RWPE2 (cell line): ENCODE results near the gene POU2AF1.
"Not testable (repeated sequence)": the region's sequence is repeated elsewhere in the genome, so short reads cannot be mapped to it uniquely, and the experiment has no call there.

Experiments used
- ATAC-seq: fragments of 200-7000 bp; cut with Tn5 transposase; 3 replicates; pipeline ENCODE4 v1.9.1; 2021; ENCODE audit warnings: low read depth
- DNase-seq: peaks from one replicate; pipeline ENCODE4 v3.0.0-alpha.2; 2020; ENCODE audit warnings: low spot score
- H3K27ac ChIP-seq: fragments of 450-650 bp; 2 replicates; pipeline ENCODE4 v1.5.1; 2017; ENCODE audit warnings: mild to moderate bottlenecking; ENCODE audit not compliant: poor library complexity, severe bottlenecking
- H3K27me3 ChIP-seq: fragments of 250-450 bp; sonication (Bioruptor Pico); 2 replicates; pipeline ENCODE4 v1.5.1; 2021; ENCODE audit warnings: mild to moderate bottlenecking, moderate library complexity; ENCODE audit not compliant: insufficient read depth, poor library complexity, severe bottlenecking
- H3K36me3 ChIP-seq: fragments of 250-450 bp; sonication (Bioruptor Pico); 2 replicates; pipeline ENCODE4 v1.5.1; 2020; ENCODE audit warnings: low read depth, mild to moderate bottlenecking, moderate library complexity
- H3K4me1 ChIP-seq: fragments of 250-450 bp; sonication (Bioruptor Pico); 2 replicates; pipeline ENCODE4 v1.5.1; 2021; ENCODE audit warnings: mild to moderate bottlenecking, moderate library complexity; ENCODE audit not compliant: insufficient read depth, poor library complexity, severe bottlenecking
- H3K4me3 ChIP-seq: fragments of 250-450 bp; sonication (Bioruptor Pico); 2 replicates; pipeline ENCODE4 v1.5.1; 2021; ENCODE audit warnings: mild to moderate bottlenecking, moderate library complexity; ENCODE audit not compliant: severe bottlenecking
- H3K9me3 ChIP-seq: fragments of 250-450 bp; sonication (Bioruptor Pico); 2 replicates; pipeline ENCODE4 v1.5.1; 2021; ENCODE audit warnings: mild to moderate bottlenecking, moderate library complexity; ENCODE audit not compliant: severe bottlenecking
- CTCF ChIP-seq: fragments of 450-650 bp; IDR thresholded peaks from one replicate; pipeline ENCODE4 v1.5.1; 2017; ENCODE audit warnings: mild to moderate bottlenecking, moderate library complexity; ENCODE audit not compliant: poor library complexity, severe bottlenecking

Gene POU2AF1

DNA sequence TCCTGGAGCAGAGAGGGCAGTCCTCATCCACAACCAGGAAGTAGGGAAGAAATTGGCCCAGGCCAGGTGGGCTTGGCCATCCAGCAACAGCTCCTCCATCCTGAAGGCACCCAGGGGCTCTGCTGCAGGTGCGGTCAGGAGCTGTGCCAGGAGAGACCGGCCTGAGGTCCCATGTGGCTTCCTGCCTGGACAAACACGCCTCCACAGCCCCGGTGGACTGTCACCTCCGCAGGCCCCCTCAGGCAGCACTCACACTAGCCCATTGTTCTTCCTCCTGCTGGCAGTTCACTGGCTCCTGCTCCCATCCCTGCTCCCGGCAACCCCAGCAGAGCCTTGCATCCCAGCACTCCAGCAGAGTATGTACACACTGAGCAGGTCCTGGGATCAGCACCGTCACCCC, 16.0 kb upstream of the POU2AF1 start:
- ATAC-seq (0 out of 3 replicates have a peak, but pooled peaks have one; percentile 10), DNase-seq (no peak)
- no peaks in the 10 kb centered on the region for H3K4me1 ChIP-seq
- H3K27me3 ChIP-seq, result no peaks in the 10 kb centered on the region
- no peaks in the 10 kb centered on the region for H3K36me3 ChIP-seq
- no peak overlapping the region for H3K4me3 ChIP-seq
- TF ChIP-seq CTCF, result no peak
- no peak overlapping the region for H3K27ac ChIP-seq
- H3K9me3 ChIP-seq, result no peaks in the 10 kb centered on the region

DNA sequence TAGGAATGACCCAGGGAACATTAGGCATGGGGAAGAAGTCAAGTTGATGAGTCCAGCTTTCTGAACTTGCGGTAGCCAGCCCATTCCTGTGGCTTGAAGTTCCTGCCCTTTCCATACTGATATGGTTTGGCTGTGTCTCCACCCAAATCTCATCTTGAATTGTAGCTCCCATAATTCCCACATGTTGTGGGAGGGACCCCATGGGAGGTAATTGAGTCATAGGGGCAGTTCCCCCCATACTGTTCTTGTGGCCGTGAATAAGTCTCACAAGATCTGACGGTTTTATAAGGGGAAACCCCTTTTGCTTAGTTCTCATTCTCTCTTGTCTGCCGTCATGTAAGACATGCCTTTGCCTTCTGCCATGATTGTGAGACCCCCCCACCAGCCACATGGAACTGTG, 15.1 kb upstream of the POU2AF1 start:
- DNase-seq, ATAC-seq: not testable (repeated sequence)

GRCh38 chr11:111393585-111393984, 14.5 kb upstream of the POU2AF1 start:
- Histone ChIP-seq H3K9me3 (no peaks in the 10 kb centered on the region), H3K36me3 (no peaks in the 10 kb centered on the region), H3K4me1 (peaks cover 7% of the 10 kb centered on the region), H3K4me3 (no peak overlapping the region), H3K27ac (no peak overlapping the region), H3K27me3 (no peaks in the 10 kb centered on the region)
- DNase-seq (no peak), ATAC-seq (no peak)
- no peak for TF ChIP-seq CTCF

More for the DNA sequence above, 15.1 kb upstream of the POU2AF1 start:
- not testable (repeated sequence) for H3K36me3 ChIP-seq, H3K27ac ChIP-seq, H3K9me3 ChIP-seq, H3K27me3 ChIP-seq, H3K4me1 ChIP-seq, H3K4me3 ChIP-seq

DNA sequence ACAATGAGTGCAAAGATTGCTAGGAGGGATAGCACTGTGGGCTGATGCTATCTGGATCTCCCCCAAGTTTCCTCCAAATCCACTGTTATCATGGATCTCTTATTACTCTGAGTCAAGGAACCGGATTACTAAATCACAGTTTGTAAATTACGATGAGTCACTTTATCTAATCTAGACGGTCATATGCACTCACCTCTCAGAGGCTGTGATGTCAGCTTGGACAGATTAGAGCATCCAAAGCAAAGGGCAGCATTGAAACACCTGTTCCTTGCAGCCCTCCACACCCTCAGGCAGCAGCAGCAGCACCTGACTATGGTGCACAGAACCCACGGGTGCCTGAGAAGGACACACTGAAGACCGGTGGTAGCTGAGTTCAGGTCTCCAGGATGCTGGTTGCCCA, 14.0 kb upstream of the POU2AF1 start:
- H3K4me1 ChIP-seq, result peaks cover 9% of the 10 kb centered on the region
- H3K27me3 ChIP-seq, result no peaks in the 10 kb centered on the region
- H3K9me3 ChIP-seq, result no peaks in the 10 kb centered on the region
- H3K4me3 ChIP-seq, result no peak overlapping the region
- no peak for TF ChIP-seq CTCF
- ATAC-seq, result no peak
- H3K27ac ChIP-seq, result no peak overlapping the region
- DNase-seq, result no peak
- H3K36me3 ChIP-seq, result no peaks in the 10 kb centered on the region

DNA sequence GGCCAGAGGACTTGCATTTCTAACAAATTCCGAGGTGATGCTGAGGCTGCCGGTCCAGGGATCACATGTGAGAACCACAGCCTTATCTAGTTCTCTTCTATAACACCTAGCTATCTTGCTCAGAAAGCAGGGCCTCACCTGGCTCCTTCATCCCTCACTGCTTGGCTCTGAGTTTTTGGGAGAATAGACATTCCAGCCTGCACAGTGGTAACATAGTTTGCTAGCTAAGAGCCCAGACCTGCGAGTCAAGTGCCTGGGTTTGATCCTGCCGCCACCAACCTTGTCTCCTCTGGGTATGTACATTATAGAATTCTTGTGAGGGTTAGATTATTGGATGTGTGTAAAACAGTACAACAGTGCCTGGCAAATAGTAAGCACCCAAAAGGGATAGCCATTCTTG, 13.5 kb upstream of the POU2AF1 start:
- no peak for TF ChIP-seq CTCF
- no peak overlapping the region for H3K27ac ChIP-seq
- no peaks in the 10 kb centered on the region for H3K9me3 ChIP-seq
- no peak overlapping the region for H3K4me3 ChIP-seq
- H3K36me3 ChIP-seq, result no peaks in the 10 kb centered on the region
- peaks cover 9% of the 10 kb centered on the region for H3K4me1 ChIP-seq
- DNase-seq (no peak), ATAC-seq (no peak)
- no peaks in the 10 kb centered on the region for H3K27me3 ChIP-seq
